ENCODE results near the gene TMEM263. TPM values are rescaled to one million over a fixed set of nuclear protein-coding genes. Genes with fewer than 3 reads are reported as not detected.
A peak's percentile ranks its signal among the peaks of the same experiment; 100 is the strongest.

Gene TMEM263
- polyA plus RNA-seq, 3 donors = 78.9 to 83.4 (median 80.9) TPM

GRCh38 chr12:106945261-106945851, 10.4 kb upstream of the TMEM263 start:
- DNase-seq (ENCODE audit: low read depth in 3 of 3, low spot score in 2 of 3) = no peak

GRCh38 chr12:106947461-106947860, 8.2 kb upstream of the TMEM263 start:
- no peak for DNase-seq (ENCODE audit: low read depth in 3 of 3, low spot score in 2 of 3)

GRCh38 chr12:106950591-106950990, 5.1 kb upstream of the TMEM263 start:
- DNase-seq (ENCODE audit: low read depth in 3 of 3, low spot score in 2 of 3) = no peak

GRCh38 chr12:106953352-106954250, 2.1 kb upstream of the TMEM263 start:
- DNase-seq (ENCODE audit: low read depth in 3 of 3, low spot score in 2 of 3) = no peak

- peak in 1 of 3 donors; percentile 78 for DNase-seq (ENCODE audit: low read depth in 3 of 3, low spot score in 2 of 3)
Observed at GRCh38 chr12:106954462-106955376, 988 bp upstream of the TMEM263 start.

- peak in 1 of 3 donors; percentile 48 for DNase-seq (ENCODE audit: low read depth in 3 of 3, low spot score in 2 of 3)
Observed at GRCh38 chr12:106956048-106956578, 406 bp downstream of the TMEM263 start.

- no peak for DNase-seq (ENCODE audit: low read depth in 3 of 3, low spot score in 2 of 3)
Observed at GRCh38 chr12:106957583-106957982, 1.9 kb downstream of the TMEM263 start.

GRCh38 chr12:106960443-106960842, 4.7 kb downstream of the TMEM263 start:
- DNase-seq (ENCODE audit: low read depth in 3 of 3, low spot score in 2 of 3) = no peak

- DNase-seq (ENCODE audit: low read depth in 3 of 3, low spot score in 2 of 3) = no peak
Observed at GRCh38 chr12:106962286-106962685, 6.6 kb downstream of the TMEM263 start.

GRCh38 chr12:106964526-106964925, 8.8 kb downstream of the TMEM263 start:
- no peak for DNase-seq (ENCODE audit: low read depth in 3 of 3, low spot score in 2 of 3)

GRCh38 chr12:106971065-106971464, 15.4 kb downstream of the TMEM263 start:
- no peak for DNase-seq (ENCODE audit: low read depth in 3 of 3, low spot score in 2 of 3)

GRCh38 chr12:106973545-106973944, 17.8 kb downstream of the TMEM263 start:
- no peak for DNase-seq (ENCODE audit: low read depth in 3 of 3, low spot score in 2 of 3)

- DNase-seq (ENCODE audit: low read depth in 3 of 3, low spot score in 2 of 3) = no peak
Observed at GRCh38 chr12:106974511-106974910, 18.8 kb downstream of the TMEM263 start.

- no peak for DNase-seq (ENCODE audit: low read depth in 3 of 3, low spot score in 2 of 3)
Observed at GRCh38 chr12:106975098-106975497, 19.4 kb downstream of the TMEM263 start.

- DNase-seq (ENCODE audit: low read depth in 3 of 3, low spot score in 2 of 3) = no peak
Observed at GRCh38 chr12:106975993-106976658, 20.4 kb downstream of the TMEM263 start.

GRCh38 chr12:106976668-106977067, 21.0 kb downstream of the TMEM263 start:
- DNase-seq (ENCODE audit: low read depth in 3 of 3, low spot score in 2 of 3) = no peak

GRCh38 chr12:106978035-106978800, 22.5 kb downstream of the TMEM263 start:
- no peak for DNase-seq (ENCODE audit: low read depth in 3 of 3, low spot score in 2 of 3)

- DNase-seq (ENCODE audit: low read depth in 3 of 3, low spot score in 2 of 3) = no peak
Observed at GRCh38 chr12:106980944-106981343, 25.2 kb downstream of the TMEM263 start.

GRCh38 chr12:106981788-106982187, 26.1 kb downstream of the TMEM263 start:
- no peak for DNase-seq (ENCODE audit: low read depth in 3 of 3, low spot score in 2 of 3)
